ENCODE data around the gene MRGPRX4.

DNA sequence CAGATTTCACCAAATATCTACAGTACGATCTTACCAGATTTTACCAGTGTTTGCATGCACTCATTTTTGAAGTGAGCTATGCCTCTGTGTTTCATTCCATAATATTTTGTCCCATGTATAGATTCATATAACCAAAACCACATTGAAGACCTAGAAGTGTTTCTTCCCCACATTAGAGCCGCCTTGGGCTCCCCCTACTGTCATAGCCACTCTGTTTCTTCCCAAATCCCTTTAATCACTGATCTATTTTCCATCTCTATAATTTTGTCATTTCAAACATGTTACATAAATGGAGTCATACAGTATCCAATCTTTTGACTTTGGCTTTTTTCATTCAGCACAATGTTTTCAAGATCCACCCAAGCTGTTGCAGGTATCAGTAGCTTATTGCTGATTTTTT lies 27.6 kb upstream of the MRGPRX4 start:
- TF ChIP-seq, protein P1, sequence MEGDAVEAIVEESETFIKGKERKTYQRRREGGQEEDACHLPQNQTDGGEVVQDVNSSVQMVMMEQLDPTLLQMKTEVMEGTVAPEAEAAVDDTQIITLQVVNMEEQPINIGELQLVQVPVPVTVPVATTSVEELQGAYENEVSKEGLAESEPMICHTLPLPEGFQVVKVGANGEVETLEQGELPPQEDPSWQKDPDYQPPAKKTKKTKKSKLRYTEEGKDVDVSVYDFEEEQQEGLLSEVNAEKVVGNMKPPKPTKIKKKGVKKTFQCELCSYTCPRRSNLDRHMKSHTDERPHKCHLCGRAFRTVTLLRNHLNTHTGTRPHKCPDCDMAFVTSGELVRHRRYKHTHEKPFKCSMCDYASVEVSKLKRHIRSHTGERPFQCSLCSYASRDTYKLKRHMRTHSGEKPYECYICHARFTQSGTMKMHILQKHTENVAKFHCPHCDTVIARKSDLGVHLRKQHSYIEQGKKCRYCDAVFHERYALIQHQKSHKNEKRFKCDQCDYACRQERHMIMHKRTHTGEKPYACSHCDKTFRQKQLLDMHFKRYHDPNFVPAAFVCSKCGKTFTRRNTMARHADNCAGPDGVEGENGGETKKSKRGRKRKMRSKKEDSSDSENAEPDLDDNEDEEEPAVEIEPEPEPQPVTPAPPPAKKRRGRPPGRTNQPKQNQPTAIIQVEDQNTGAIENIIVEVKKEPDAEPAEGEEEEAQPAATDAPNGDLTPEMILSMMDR (conservative IDR thresholded peaks at IDR 0.05; ENCODE audit: low read length) = peak; percentile 44
- no peak for TF ChIP-seq EZH2phosphoT487 (IDR thresholded peaks at IDR 0.05; ENCODE audit: borderline replicate concordance)
